Heart left ventricle (tissue), 16 donors: ENCODE data around the gene L3MBTL3. TPM values are rescaled to one million over a fixed set of nuclear protein-coding genes. Genes with fewer than 3 reads are reported as not detected.

Experiments used
- ATAC-seq, 4 donors: fragments of 200-7000 bp; cut with Tn5 transposase; one replicate each; pipeline ENCODE4 v1.9.1; 2020 to 2022; ENCODE audit warnings: moderate library complexity in 4 of 4, mild to moderate bottlenecking in 3 of 4, moderate number of reproducible peaks in 1 of 4
- DNase-seq, 5 donors: peaks; one replicate each; pipeline ENCODE4 v3.0.0-alpha.2; 2020
- H3K27ac ChIP-seq, 12 donors: fragments of 200-600 bp; sonication (generic) in 4 of 12; one replicate each; pipeline versions ENCODE4 v1.5.0 to v1.8.0; 2016 to 2022; ENCODE audit warnings: mild to moderate bottlenecking in 2 of 12
- H3K27me3 ChIP-seq, 9 donors: fragments of 200-600 bp; sonication (generic) in 2 of 9; one replicate each; pipeline versions ENCODE4 v1.5.1 to v1.8.0; 2016 to 2022; ENCODE audit warnings: mild to moderate bottlenecking in 3 of 9
- H3K36me3 ChIP-seq, 9 donors: fragments of 200-600 bp; sonication (generic) in 2 of 9; one replicate each; pipeline versions ENCODE4 v1.5.0 to v1.8.0; 2018 to 2022; ENCODE audit warnings: mild to moderate bottlenecking in 2 of 9
- H3K4me1 ChIP-seq, 12 donors: fragments of 200-600 bp; sonication (generic) in 4 of 12; one replicate each; pipeline versions ENCODE4 v1.5.0 to v1.8.0; 2016 to 2022; ENCODE audit warnings: mild to moderate bottlenecking in 3 of 12
- H3K4me3 ChIP-seq, 12 donors: fragments of 200-600 bp; sonication (generic) in 4 of 12; one replicate each; pipeline versions ENCODE4 v1.5.0 to v1.8.0; 2017 to 2022; ENCODE audit warnings: mild to moderate bottlenecking in 9 of 12, moderate library complexity in 4 of 12
- H3K9me3 ChIP-seq, 12 donors: fragments of 200-600 bp; sonication (generic) in 4 of 12; one replicate each; pipeline versions ENCODE4 v1.5.0 to v1.8.0; 2016 to 2022; ENCODE audit warnings: mild to moderate bottlenecking in 1 of 12
- CTCF ChIP-seq, 12 donors: fragments of 200-600 bp; sonication (generic) in 4 of 12; IDR thresholded peaks; one replicate each; pipeline versions ENCODE4 v1.5.0 to v1.8.0; 2018 to 2022; ENCODE audit warnings: antibody characterized with exemption in 12 of 12, mild to moderate bottlenecking in 5 of 12
- POLR2A ChIP-seq, 2 donors: fragments of 450-650 bp; IDR thresholded peaks; one replicate each; pipeline ENCODE4 v1.6.1; 2017; ENCODE audit warnings: antibody characterized with exemption in 2 of 2, mild to moderate bottlenecking in 2 of 2, moderate library complexity in 2 of 2
- WGBS, 4 donors: extraction: QIAGEN DNeasy Blood & Tissue Kit in 2 of 4; methylation state at CpG; one replicate each; pipeline versions ENCODE4 v1.1.5 to v1.1.7; 2013 to 2018; 5-methylcytosine and 5-hydroxymethylcytosine counted together
- intact Hi-C, 10 donors: fragments of 100-400 bp; cut with DNase I; formaldehyde crosslinking; loops; one replicate each; pipeline versions ENCODE4 v1.11.1 to v1.14.2; 2022
- polyA plus RNA-seq, 2 donors: library from polyadenylated mRNA; stranded (reverse); fragments of 200-250 nt; gene quantifications; one replicate each; pipeline ENCODE4 v1.2.3, GENCODE V29; 2013
- total RNA-seq, 9 donors: library from RNA; depleted of rRNA in 2 of 9; stranded (reverse); fragments of >200 nt in 2 of 9; fragmentation: NEBNext Ultra II Directional in 3 of 9; extraction: Animal tissue kit (Norgen Biotek cat#: 25700) in 3 of 9; gene quantifications; one replicate each; pipeline versions ENCODE4 v1.1.0 to v1.2.4, GENCODE V29; 2016 to 2023
- donor health status: ischemic (EF 13 %, LVEDD 7.1; RV severe dilation, severe dysfunction).
- donor health status: healthy with polysubstance abuse.
- donor health status: DM: no; HTN: yes; CAD: no.
- donor health status: DM: no; HTN: no; CAD: no.
- donor health status: ischemic (EF 25% LVEDD 6.9; RV normal size, moderate dysfunction).
- donor health status: ischemic (EF 25% LVEDD 5.7; RV mildly dilated, moderate dysfunction).
- donor health status: healthy.
- donor health status: DM: yes; HTN: yes; CAD: no.
- donor health status: ischemic (EF 35%, LVEDD 5.7; RV mildly dilated, moderate dysfunction).
- donor health status: nonischemic (EF 11% LVEDD 7.7; RV severe dilation, severe dysfunction).
- donor health status: DM: yes; HTN: yes; CAD: no.
- donor health status: PGD.
- donor health status: ischemic (EF 29% LVEDD 5.4; RV normal size, mild dysfunction).
- donor health status: nonischemic (EF 23%, LVEDD 6.1; RV moderate dilation, normal function).

Gene L3MBTL3
- total and polyA plus RNA-seq, 11 donors, result 0.53 to 4.9 (median 2.0) TPM

- no peaks in the 10 kb centered on the region for H3K27me3 ChIP-seq
- DNase-seq, result no peak
- WGBS, 4 donors, result 43 to 94% (median 47%) methylated on average over 1 of the region's 1 CpG
- H3K4me1 ChIP-seq, result no peaks in the 10 kb centered on the region
- no peak for ATAC-seq
- no peak overlapping the region for H3K27ac ChIP-seq
- H3K9me3 ChIP-seq, result peaks cover 0 to 22% (median 13%) of the 10 kb centered on the region in 12 donors
- H3K4me3 ChIP-seq, result no peak overlapping the region
- intact Hi-C loops, result no loop called here
- no peaks in the 10 kb centered on the region for H3K36me3 ChIP-seq
- TF ChIP-seq POLR2A (IDR thresholded peaks at IDR 0.05) (no peak), CTCF (IDR thresholded peaks at IDR 0.05) (no peak)
These were observed 37.6 kb upstream of the L3MBTL3 start for GRCh38 chr6:129980821-129981220.

GRCh38 chr6:129981598-129981997 is 36.8 kb upstream of the L3MBTL3 start:
- ATAC-seq (no peak), DNase-seq (no peak)
- intact Hi-C loops, result no loop called here
- Histone ChIP-seq H3K36me3 (no peaks in the 10 kb centered on the region), H3K27ac (no peak overlapping the region), H3K27me3 (no peaks in the 10 kb centered on the region), H3K9me3 (peaks cover 0 to 22% (median 13%) of the 10 kb centered on the region in 12 donors), H3K4me3 (no peak overlapping the region), H3K4me1 (no peaks in the 10 kb centered on the region)
- TF ChIP-seq CTCF (IDR thresholded peaks at IDR 0.05), result no peak
- no peak for TF ChIP-seq POLR2A (IDR thresholded peaks at IDR 0.05)
- 60 to 64% (median 61%) methylated on average over 2 of the region's 2 CpGs for WGBS, 4 donors

- Histone ChIP-seq H3K4me3 (no peak overlapping the region), H3K36me3 (no peaks in the 10 kb centered on the region), H3K9me3 (no peaks in the 10 kb centered on the region), H3K27ac (no peak overlapping the region), H3K4me1 (no peaks in the 10 kb centered on the region), H3K27me3 (peaks cover 0 to 2% (median 0%) of the 10 kb centered on the region in 9 donors)
- DNase-seq (no peak), ATAC-seq (no peak)
- WGBS, 4 donors, result 61 to 74% (median 69%) methylated on average over 1 of the region's 1 CpG
- TF ChIP-seq POLR2A (IDR thresholded peaks at IDR 0.05) (no peak), CTCF (IDR thresholded peaks at IDR 0.05) (no peak)
- intact Hi-C loops, result no loop called here
These were observed 29.0 kb upstream of the L3MBTL3 start for GRCh38 chr6:129989396-129989795.

- Histone ChIP-seq H3K27me3 (peaks cover 0 to 2% (median 0%) of the 10 kb centered on the region in 9 donors), H3K36me3 (no peaks in the 10 kb centered on the region), H3K27ac (no peak overlapping the region), H3K9me3 (no peaks in the 10 kb centered on the region), H3K4me1 (no peaks in the 10 kb centered on the region), H3K4me3 (no peak overlapping the region)
- no peak for TF ChIP-seq POLR2A (IDR thresholded peaks at IDR 0.05)
- TF ChIP-seq CTCF (IDR thresholded peaks at IDR 0.05), result no peak
- ATAC-seq (no peak), DNase-seq (no peak)
- 73 to 85% (median 76%) methylated on average over 3 of the region's 3 CpGs for WGBS, 4 donors
- intact Hi-C loops, result loop anchor here in 1 of 10 donors (2.0 kb wide), 1 partner anchor 14 kb away; no protein-coding TSS in a partner anchor
These were observed 25.5 kb upstream of the L3MBTL3 start for GRCh38 chr6:129992881-129993280.
